ENCODE data around the gene PLXNA4.

Gene PLXNA4

GRCh38 chr7:132190683-132191082, 385.6 kb downstream of the PLXNA4 start:
- no peak for TF ChIP-seq CTCF (conservative IDR thresholded peaks at IDR 0.05; ENCODE audit: low read depth)
- no peak overlapping the region for H3K27ac ChIP-seq
- POLR2A ChIA-PET (ENCODE audit: low non-redundant PET) = no interaction called here
- CTCF ChIA-PET = no interaction called here
- DNase-seq (ENCODE audit: low spot score) = no peak

- POLR2A ChIA-PET (ENCODE audit: low non-redundant PET) = no interaction called here
- CTCF ChIA-PET = no interaction called here
- DNase-seq (ENCODE audit: low spot score) = no peak
- no peak for TF ChIP-seq CTCF (conservative IDR thresholded peaks at IDR 0.05; ENCODE audit: low read depth)
- H3K27ac ChIP-seq = no peak overlapping the region
Measured at GRCh38 chr7:132189881-132190280, 386.4 kb downstream of the PLXNA4 start.

DNA sequence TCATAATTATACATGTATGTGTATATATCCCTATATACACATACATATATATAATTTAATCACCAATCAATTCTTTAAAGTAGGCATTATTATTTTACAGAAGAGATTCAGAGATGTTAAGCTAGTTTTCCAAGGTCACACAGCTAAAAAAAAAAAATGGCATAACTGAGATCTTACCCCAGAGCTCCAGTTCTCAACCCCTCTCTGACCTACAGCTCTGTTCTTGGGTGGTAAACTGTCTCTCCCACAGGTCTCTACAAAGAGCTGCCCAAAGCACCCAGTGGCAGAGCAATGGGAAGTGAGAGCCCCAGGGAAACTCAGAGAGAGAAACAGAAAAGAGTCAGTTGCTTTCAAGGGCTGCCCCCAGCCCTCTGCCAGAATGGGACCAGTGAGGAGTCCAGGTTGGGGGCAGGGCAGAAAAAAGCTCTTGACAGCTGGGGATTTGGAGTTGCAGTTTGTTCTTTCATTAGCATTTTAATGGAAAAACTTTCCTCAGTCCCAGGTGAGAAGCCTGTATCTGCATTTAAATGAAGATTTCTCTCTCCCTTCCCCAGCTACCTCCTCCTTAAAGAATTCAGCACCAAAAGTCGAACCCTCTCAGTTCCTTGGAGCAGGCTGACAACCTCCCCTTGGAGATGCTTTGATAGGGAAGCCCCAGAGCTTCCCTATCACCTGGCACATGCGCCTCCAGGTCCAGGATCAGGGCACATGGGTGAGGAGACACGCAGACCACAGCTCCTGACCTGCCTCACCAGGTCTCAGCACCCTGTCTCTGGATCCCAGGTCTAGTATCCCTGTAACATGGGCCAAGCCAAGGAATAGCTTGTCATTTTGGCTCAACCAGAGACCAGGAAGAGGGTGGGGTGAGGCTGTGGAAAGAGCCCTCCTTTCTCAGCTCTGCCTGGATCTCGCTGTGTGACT, 388.1 kb downstream of the PLXNA4 start:
- no peak overlapping the region for H3K27ac ChIP-seq
- POLR2A ChIA-PET (ENCODE audit: low non-redundant PET) = no interaction called here
- CTCF ChIA-PET = no interaction called here

GRCh38 chr7:132187391-132187790, 388.9 kb downstream of the PLXNA4 start:
- H3K27ac ChIP-seq = no peak overlapping the region
- CTCF ChIA-PET = no interaction called here
- no peak for TF ChIP-seq CTCF (conservative IDR thresholded peaks at IDR 0.05; ENCODE audit: low read depth)
- no peak for DNase-seq (ENCODE audit: low spot score)
- POLR2A ChIA-PET (ENCODE audit: low non-redundant PET) = no interaction called here

More for the DNA sequence above, 388.1 kb downstream of the PLXNA4 start:
- no peak for TF ChIP-seq CTCF (conservative IDR thresholded peaks at IDR 0.05; ENCODE audit: low read depth)
- no peak for DNase-seq (ENCODE audit: low spot score)

GRCh38 chr7:132185150-132185549, 391.1 kb downstream of the PLXNA4 start:
- POLR2A ChIA-PET (ENCODE audit: low non-redundant PET) = no interaction called here
- DNase-seq (ENCODE audit: low spot score) = no peak
- TF ChIP-seq CTCF (conservative IDR thresholded peaks at IDR 0.05; ENCODE audit: low read depth) = no peak
- CTCF ChIA-PET = no interaction called here
- no peak overlapping the region for H3K27ac ChIP-seq

DNA sequence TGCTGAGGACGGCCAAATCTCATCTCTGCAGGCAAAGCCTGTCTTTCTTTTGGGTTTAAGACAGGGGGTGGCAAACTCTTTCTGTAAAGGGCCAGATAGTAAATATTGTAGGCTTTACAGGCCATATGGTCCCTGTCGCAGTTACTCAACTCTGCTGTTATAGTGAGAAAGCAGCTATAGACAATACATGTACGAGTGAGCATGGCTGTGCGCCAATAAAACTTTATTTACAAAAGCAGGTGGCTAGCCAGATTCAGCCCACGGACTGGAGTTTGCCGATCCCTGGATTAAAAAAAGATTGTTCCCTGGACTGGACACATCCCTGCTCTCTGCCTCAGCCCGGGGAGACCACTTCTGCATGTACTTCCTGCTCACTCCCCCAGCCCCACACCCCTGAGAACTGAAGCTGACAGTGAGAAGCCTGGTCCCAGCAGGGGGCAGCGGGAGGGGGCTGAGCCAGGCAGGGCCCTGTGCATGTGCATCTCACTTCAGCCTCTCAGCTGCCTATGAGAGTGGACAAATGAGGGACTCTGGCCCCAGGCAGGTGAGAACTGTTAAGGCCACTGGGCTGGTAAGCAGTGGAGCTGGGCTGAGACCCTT, 392.4 kb downstream of the PLXNA4 start:
- no peak for TF ChIP-seq CTCF (conservative IDR thresholded peaks at IDR 0.05; ENCODE audit: low read depth)
- ChIA-PET POLR2A (ENCODE audit: low non-redundant PET) (no interaction called here), CTCF (interaction anchor here (0.6 kb wide), 1 partner anchor 77 kb away, joined by 3 read pairs; no protein-coding TSS in a partner anchor)
- DNase-seq (ENCODE audit: low spot score) = no peak
- no peak overlapping the region for H3K27ac ChIP-seq
